Left ventricle myocardium superior (tissue), 1 donor: ENCODE results near the gene SEC14L6. TPM values are rescaled to one million over a fixed set of nuclear protein-coding genes. Genes with fewer than 3 reads are reported as not detected.
"Not testable (repeated sequence)": the region's sequence is repeated elsewhere in the genome, so short reads cannot be mapped to it uniquely, and the experiment has no call there.

ENCODE experiments used
- ATAC-seq: fragments of 200-7000 bp; cut with Tn5 transposase; one replicate; pipeline ENCODE4 v1.9.1; 2020; ENCODE audit warnings: mild to moderate bottlenecking, moderate library complexity
- DNase-seq: peaks from one replicate; pipeline ENCODE4 v3.0.0-alpha.2; 2020
- intact Hi-C: fragments of 100-400 bp; cut with micrococcal nuclease; formaldehyde crosslinking; loops from one replicate; pipeline ENCODE4 v1.11.0; 2022
- total RNA-seq: library from RNA; stranded (reverse); fragmentation: NEBNext Ultra II Directional; extraction: Animal tissue kit (Norgen Biotek cat#: 25700); gene quantifications from one replicate; pipeline ENCODE4 v1.2.1, GENCODE V29; 2021
- donor health status: DM: no; HTN: yes; CAD: no; lungs with severe emphysema.

The SEC14L6 gene
- total RNA-seq, 1 donor from 2014 or later, result not detected

GRCh38 chr22:30568137-30568805 is 21.7 kb upstream of the SEC14L6 start:
- DNase-seq (no peak), ATAC-seq (no peak)
- intact Hi-C loops, result no loop called here

DNA sequence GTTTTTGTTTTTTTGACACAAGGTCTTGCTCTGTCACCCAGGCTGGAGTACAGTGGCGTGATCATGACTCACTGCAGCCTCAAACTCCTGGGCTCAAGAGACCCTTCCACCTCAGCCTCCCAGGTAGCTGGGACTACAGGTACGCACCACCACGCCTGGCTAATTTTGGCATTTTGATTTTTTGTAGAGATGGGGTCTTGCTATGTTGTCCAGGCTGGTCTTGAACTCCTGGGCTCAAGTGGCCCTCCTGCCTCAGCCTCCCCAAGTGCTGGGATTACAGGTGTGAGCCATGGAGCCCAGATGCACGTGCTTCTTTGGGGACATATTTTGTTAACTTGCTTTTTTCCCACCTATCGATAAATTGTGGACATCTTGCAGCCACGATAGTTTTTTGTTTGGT is 20.7 kb upstream of the SEC14L6 start:
- DNase-seq, intact Hi-C loops, ATAC-seq: not testable (repeated sequence)

DNA sequence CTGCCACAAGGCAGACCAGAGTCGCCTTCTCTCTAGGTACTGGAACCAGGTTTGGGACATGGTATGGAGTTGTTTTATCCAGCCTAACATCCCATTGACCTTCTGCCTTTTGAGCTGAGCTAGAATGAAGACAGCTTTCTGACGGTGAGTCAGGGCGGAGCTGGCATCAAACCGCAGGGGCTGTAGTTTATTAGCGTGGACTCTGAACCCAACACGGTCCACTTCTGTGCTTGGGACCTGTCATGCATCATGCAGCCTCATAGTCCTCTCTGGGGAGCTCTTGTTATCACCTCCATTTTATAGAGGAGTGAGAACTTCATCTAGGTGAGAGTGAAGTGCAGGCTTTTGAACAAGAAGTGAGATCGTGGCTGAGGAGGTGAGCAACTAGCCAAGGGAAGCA is 19.6 kb upstream of the SEC14L6 start:
- ATAC-seq, result no peak
- intact Hi-C loops, result no loop called here
- DNase-seq, result no peak

DNA sequence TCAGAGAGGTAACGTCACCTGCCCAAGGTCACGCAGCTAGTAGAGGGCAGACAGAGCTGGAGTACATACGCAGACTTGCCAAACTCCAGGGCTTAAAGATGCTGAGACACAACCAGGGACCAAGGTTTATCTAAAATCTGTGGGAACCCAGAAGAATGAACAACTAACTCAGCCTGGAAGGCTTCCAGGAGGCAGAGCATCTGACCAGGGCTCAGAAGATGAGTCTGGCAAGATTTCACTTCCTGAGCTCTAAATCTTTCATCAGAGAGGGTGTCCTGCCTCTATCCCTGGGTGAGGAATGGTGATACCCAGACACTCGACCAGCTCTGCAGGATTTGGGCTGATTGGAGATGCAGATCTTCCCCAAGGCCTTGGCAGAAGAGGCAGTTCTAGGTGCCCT is 18.8 kb upstream of the SEC14L6 start:
- intact Hi-C loops, result no loop called here
- DNase-seq (no peak), ATAC-seq (no peak)

- DNase-seq (no peak), ATAC-seq (no peak)
- intact Hi-C loops, result no loop called here
Measured at GRCh38 chr22:30564761-30565119, 18.2 kb upstream of the SEC14L6 start.

DNA sequence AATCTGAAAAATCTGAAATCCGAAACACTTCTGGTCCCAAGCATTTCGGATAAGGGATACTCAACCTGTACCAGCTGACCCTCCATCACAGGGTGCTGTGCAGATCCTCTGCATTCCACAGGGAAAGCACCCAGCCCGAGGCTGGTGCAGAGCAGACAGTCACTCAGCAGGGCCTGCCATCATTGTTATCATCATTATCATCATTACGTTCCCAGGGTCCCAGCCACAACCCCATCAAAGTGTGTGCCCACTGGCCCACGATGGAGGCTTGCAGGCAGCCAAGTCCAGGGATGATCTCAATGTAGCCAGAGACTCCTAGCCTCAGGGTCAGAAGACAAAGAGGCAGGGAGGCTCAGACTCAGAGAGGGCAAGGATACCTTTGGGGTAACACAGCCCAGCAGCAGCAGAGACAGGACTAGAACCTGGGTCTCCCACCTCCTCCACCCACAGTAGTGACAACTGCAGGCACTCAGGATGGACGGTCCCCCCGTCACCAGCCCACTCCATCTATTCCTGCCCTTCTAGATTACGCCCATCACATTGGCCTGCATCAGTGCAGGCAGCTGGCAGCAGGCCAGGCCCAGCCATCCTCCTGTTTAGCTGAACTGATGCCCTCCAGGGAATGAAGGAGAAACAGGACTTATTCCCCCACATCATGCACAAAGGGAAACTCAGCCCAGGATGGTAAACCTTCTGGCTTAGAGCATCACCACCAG is 17.7 kb upstream of the SEC14L6 start:
- DNase-seq (no peak), ATAC-seq (no peak)
- intact Hi-C loops, result no loop called here

- no peak for ATAC-seq
- no peak for DNase-seq
- intact Hi-C loops, result no loop called here
Measured at GRCh38 chr22:30562366-30562765, 15.8 kb upstream of the SEC14L6 start.

DNA sequence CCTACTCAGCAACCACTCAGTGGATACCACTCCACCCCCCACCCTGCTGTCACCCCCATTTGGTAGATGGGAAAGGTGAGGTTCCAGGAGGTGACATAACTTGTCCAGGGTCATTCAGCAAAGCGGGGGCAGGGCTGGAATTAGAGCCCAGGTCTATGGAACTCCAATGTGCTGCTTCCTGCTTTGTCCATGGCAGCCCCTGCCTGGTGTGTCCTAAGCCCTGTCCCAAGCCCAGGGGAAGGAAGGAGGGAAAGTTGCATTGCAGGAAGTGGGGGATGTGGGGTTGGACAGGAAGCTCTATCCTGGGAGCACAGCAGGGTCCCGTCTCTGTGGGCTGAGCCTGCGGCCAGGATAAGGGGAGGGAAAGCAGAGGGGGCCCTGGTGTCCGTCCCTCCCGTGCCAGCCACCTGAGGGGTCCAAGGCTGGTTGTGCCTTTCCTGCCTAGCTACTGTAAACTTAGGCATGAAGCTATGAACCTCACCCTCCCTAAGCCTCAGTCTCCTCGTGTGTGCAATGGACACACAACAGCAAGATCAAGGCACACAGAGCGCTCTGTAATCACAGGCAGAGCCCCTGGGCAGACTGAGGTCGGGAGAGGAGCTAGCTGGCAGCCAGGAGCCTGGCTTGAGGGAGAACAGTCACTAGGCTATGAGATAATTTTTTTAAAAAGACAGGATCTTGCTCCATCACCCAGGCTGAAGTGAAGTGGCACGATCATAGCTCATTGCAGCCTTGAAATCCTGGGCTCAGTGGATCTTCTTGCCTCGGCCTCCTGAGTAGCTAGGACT is 15.1 kb upstream of the SEC14L6 start:
- intact Hi-C loops, result no loop called here
- no peak for ATAC-seq
- DNase-seq, result no peak

DNA sequence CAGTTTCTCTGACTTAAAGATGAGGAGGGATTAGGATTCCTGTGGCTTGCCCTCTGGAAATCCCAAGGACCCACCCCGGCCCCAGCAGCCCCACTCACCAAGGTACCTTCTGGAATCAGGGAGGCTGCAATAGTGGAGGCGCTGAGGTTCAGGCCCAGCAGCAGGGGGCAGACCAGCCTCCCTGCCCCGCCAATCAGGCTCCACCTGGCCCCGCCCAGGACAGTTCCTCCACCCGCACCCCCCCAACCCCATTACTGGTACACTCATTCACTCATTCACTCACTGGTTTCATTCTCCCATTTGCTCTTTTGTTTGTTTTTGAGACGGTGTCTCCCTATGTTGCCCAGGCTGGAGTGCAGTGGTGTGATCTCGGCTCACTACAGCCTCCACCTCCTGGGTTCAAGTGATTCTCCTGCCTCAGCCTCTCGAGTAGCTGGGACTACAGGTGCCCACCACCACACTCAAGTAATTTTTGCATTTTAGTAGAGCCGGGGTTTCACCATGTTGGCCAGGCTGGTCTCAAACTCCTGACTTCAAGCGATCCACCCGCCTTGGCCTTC is 14.2 kb upstream of the SEC14L6 start:
- intact Hi-C loops, ATAC-seq, DNase-seq: not testable (repeated sequence)

DNA sequence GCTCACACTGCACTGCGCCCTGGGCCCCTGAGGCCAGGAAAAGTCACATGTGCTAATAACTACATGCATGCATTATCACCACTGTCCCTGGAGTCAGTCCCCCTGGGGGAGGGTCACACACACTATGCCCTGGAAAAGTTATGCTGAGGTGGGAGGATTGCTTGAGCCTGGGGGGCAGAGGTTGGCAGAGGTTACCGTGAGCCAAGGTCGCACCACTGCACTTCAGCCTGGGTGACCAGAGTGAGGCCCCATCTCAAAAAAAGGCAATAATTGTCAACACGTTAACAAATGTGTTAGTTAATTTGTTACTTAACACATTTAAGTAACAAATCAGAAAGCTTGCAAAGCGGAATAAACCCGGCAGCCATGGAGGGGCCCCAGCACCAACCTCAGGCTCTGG is 13.3 kb upstream of the SEC14L6 start:
- intact Hi-C loops, result no loop called here
- ATAC-seq (no peak), DNase-seq (no peak)

DNA sequence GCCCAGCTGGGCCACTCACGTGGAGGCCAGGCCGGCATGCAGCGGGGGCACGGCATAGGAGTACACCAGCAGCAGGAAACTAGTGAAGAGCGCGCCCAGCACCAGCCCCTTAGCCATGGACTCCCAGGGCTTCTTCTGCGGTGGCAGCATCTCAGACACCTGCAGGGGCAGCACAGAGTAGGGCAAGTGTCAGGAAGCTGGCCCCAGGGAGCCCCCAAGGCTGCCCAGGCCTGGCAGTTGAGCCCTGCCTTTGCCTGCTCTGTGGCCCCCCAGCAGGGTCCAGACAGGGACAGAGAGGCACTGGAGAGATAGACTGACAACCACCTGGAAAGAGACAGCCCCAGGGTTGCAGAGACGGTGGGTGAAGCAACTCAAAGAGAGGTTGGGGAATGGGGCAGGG is 10.7 kb upstream of the SEC14L6 start:
- no peak for ATAC-seq
- intact Hi-C loops, result no loop called here
- DNase-seq, result no peak

- ATAC-seq (no peak), DNase-seq (no peak)
- intact Hi-C loops, result no loop called here
Measured at GRCh38 chr22:30556388-30556787, 9.8 kb upstream of the SEC14L6 start.

DNA sequence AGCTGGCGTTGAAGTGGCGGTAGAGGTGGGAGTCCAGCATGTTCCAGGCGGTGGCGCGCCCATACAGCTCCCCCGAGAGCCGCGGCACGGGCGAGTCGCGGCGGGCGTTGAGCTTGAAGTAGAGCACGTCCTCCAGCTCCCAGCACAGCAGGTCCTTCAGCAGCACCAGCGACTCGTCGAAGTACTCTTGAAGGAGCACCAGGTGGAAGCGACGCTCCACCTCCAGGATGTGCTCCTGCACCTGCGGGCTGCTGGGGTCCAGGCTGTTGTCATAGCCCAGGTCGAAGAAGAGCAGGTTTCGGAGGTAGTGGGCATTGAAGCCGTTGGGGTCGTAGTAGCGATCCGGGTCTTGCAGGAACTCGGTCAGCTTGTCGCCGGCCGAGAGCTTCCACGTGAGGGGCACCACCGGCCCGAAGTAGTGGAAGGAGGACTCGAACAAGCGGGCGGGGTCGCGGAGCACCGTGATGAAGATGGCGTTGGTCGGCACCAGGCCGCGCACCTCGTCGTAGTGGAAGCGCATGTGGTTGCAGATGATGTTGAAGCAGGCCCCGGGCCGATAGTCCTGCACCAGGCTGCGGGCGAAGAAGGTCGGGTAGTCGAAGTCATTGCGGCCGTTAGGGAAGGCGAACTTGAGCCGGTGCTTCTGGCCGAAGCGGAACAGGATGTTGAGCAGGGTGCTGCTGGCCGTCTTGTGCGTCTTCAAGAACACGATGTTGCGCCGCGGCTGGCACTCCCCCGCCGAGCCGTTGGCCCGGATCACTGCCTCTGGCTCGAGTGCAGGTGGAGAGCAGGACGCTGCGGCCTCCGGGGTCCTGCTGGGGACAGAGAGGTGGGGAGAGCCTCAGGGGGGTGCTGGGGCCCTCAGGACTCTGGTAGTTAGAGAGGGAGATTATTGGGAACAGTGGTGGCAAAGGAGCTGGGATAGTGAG is 9.0 kb upstream of the SEC14L6 start:
- intact Hi-C loops, result no loop called here
- DNase-seq (no peak), ATAC-seq (no peak)

DNA sequence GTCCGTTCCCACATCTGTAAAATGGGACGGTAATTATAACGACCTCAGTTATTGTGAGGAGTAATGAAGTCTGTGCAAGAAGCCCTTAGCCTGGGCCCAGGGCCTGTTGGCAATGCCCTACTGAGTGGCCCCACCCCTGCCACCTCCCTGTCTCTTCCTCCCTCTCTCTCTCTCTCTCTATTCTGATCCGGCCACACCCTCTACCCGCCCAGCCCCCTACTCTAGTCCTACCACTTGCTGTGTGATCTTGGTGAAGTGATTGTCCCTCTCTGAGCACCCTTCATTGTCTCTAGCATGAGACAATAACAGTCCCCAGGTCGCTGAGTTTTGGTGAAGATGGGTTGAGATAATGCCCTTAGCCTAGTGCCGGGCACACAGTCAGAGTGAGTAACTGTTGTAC is 7.4 kb upstream of the SEC14L6 start:
- intact Hi-C loops, result no loop called here
- DNase-seq, result no peak
- ATAC-seq, result no peak

GRCh38 chr22:30552719-30553118 is 6.2 kb upstream of the SEC14L6 start:
- DNase-seq (no peak), ATAC-seq (no peak)
- intact Hi-C loops, result no loop called here

DNA sequence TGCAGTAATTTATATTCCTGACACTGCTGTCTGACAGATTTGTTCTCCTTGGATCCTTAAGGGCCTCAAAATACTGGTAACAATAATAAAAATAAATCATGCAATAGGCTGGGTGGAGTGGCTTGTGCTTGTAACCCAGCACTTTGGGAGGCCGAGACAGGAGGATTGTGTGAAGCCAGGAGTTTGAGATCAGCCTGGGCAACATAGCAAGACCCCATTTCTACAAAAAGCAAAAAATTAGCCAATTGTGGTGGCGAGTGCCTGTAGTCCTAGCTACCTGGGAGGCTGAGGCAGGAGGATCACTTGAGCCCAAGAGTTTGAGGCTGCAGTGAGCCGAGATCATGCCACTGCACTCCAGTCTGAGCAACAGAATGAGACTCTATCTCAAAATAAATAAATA is 5.3 kb upstream of the SEC14L6 start:
- intact Hi-C loops, ATAC-seq, DNase-seq: not testable (repeated sequence)

DNA sequence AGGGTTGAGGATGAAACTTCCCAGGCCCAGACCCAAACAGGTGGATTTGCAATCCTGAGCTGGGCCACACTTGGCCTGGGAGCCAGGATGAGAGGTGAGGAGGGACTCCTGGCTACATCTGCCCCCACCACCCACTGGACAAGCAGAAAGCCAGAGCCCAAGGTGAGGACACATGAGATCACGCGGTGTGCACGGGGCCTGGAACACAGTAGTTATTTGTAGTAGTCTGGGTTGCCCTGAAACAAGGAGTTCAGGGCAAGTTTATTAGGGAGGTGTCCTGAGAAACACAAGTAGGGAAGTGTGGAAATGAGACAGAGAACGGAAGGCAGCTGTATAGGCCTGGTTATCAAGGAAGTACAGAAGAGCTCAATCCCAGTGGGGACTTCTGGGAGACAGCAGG is 647 bp upstream of the SEC14L6 start:
- intact Hi-C loops, result no loop called here
- ATAC-seq, result no peak
- DNase-seq, result no peak

GRCh38 chr22:30542811-30543188 is 3.7 kb downstream of the SEC14L6 start:
- ATAC-seq (no peak), DNase-seq (no peak)
- intact Hi-C loops, result no loop called here
